K562 (cell line): ENCODE measurements around the gene LASP1NB.

ENCODE experiments used
- EP300 ChIP-seq: IDR thresholded peaks from 2 replicates; pipeline ENCODE4 v1.6.1; 2012; ENCODE audit warnings: low read length, improper control_type of control experiment
- EZH2 ChIP-seq: IDR thresholded peaks from 2 replicates; pipeline ENCODE4 v1.6.1; 2012; ENCODE audit warnings: low read depth, mild to moderate bottlenecking, inconsistent platforms, low read length, borderline replicate concordance
- MYBL2 ChIP-seq, 2 experiments: fragments of 450-650 bp in 1 of 2; sonication (generic) in 1 of 2; formaldehyde crosslinking in 1 of 2; IDR thresholded peaks; 2 replicates each; pipeline versions ENCODE4 v1.6.1 to v1.8.1; 2017 to 2022; ENCODE audit warnings: borderline replicate concordance in 1 of 2, inconsistent platforms in 1 of 2, low read depth in 1 of 2, mild to moderate bottlenecking in 1 of 2, missing genetic modification reagents in 1 of 2, moderate library complexity in 1 of 2
- POLR2AphosphoS5 ChIP-seq: IDR thresholded peaks from 2 replicates; pipeline ENCODE4 v1.6.1; 2011; ENCODE audit warnings: mild to moderate bottlenecking, low read depth, low read length, moderate library complexity; ENCODE audit not compliant: control insufficient read depth, insufficient read depth
- ZNF780A ChIP-seq: fragments of 250-450 bp; sonication (Bioruptor Pico); IDR thresholded peaks from 2 replicates; pipeline ENCODE4 v1.5.0; 2021; ENCODE audit warnings: mild to moderate bottlenecking
- TF ChIP-seq, protein P1 (sequence below), 3 experiments: IDR thresholded peaks in 2 of 3; conservative IDR thresholded peaks in 1 of 3; 2 replicates each; pipeline ENCODE4 v1.5.1; 2011 to 2012; ENCODE audit warnings: low read length in 3 of 3, mild to moderate bottlenecking in 3 of 3, control low read depth in 2 of 3, improper control_type of control experiment in 1 of 3, inconsistent platforms in 1 of 3, low read depth in 1 of 3, mixed read lengths in 1 of 3, moderate library complexity in 1 of 3; ENCODE audit not compliant: insufficient read depth in 2 of 3

DNA sequence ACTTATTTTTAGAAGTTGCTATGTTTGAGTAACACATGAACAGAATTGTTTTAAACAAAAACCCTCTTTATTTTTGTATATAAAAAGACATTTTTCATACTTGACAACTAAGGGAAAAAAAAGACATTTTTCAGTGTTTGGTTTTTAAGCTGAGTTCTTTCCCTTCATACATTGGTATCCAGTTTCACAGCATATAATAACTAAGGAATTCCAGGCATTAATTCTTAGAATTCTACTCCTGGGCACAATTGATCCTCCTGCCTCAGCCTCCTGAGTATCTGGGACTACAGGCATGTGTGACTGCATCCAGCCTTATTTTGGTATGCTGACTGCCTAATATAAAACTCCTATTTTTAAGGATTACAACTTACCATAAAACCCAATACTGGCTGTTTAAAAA is 33.3 kb downstream of the LASP1NB start:
- TF ChIP-seq EP300 (no peak), POLR2AphosphoS5 (no peak), EZH2 (no peak), ZNF780A (CRISPR knock-in tag) (no peak), MYBL2 (IDR thresholded peaks at IDR 0.05; ENCODE audit: low read depth) (no peak), MYBL2 (CRISPR knock-in tag; IDR thresholded peaks at IDR 0.05; ENCODE audit: borderline replicate concordance) (no peak)
- TF ChIP-seq, protein P1, sequence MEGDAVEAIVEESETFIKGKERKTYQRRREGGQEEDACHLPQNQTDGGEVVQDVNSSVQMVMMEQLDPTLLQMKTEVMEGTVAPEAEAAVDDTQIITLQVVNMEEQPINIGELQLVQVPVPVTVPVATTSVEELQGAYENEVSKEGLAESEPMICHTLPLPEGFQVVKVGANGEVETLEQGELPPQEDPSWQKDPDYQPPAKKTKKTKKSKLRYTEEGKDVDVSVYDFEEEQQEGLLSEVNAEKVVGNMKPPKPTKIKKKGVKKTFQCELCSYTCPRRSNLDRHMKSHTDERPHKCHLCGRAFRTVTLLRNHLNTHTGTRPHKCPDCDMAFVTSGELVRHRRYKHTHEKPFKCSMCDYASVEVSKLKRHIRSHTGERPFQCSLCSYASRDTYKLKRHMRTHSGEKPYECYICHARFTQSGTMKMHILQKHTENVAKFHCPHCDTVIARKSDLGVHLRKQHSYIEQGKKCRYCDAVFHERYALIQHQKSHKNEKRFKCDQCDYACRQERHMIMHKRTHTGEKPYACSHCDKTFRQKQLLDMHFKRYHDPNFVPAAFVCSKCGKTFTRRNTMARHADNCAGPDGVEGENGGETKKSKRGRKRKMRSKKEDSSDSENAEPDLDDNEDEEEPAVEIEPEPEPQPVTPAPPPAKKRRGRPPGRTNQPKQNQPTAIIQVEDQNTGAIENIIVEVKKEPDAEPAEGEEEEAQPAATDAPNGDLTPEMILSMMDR (IDR thresholded peaks at IDR 0.05 in 2 of 3, conservative IDR thresholded peaks at IDR 0.05 in 1 of 3; ENCODE audit: insufficient read depth in 2 of 3, low read depth in 1 of 3, low read length in 3 of 3): no peak
